Right ventricle myocardium superior (tissue), 1 donor: ENCODE results near the gene SYNGR1. TPM values are rescaled to one million over a fixed set of nuclear protein-coding genes. Genes with fewer than 3 reads are reported as not detected.

ENCODE experiments used
- ATAC-seq: fragments of 200-7000 bp; cut with Tn5 transposase; one replicate; pipeline ENCODE4 v1.9.1; 2020; ENCODE audit warnings: mild to moderate bottlenecking; ENCODE audit not compliant: poor library complexity
- DNase-seq: peaks from one replicate; pipeline ENCODE4 v3.0.0-alpha.2; 2020
- intact Hi-C: fragments of 100-400 bp; cut with DNase I; formaldehyde crosslinking; loops from one replicate; pipeline ENCODE4 v1.11.2; 2022
- long read RNA-seq: library from polyadenylated mRNA; unstranded; transcript quantifications from one replicate; pipeline ENCODE4 v2.0.0, GENCODE V29; 2021
- total RNA-seq: library from RNA; stranded (reverse); fragmentation: NEBNext Ultra II Directional; extraction: Animal tissue kit (Norgen Biotek cat#: 25700); gene quantifications from one replicate; pipeline ENCODE4 v1.2.1, GENCODE V29; 2021
- donor health status: DM: no; HTN: yes; CAD: no; lungs with severe emphysema.

SYNGR1 gene, protein sequence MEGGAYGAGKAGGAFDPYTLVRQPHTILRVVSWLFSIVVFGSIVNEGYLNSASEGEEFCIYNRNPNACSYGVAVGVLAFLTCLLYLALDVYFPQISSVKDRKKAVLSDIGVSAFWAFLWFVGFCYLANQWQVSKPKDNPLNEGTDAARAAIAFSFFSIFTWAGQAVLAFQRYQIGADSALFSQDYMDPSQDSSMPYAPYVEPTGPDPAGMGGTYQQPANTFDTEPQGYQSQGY
- 32.2 TPM for total RNA-seq
- long read RNA-seq, full-length matches to known transcripts: 77 of 109 reads
- long read RNA-seq, partial matches to known transcripts: 6 of 109 reads
- long read RNA-seq, other reads (novel, unspliced or antisense): 26 of 109 reads

DNA sequence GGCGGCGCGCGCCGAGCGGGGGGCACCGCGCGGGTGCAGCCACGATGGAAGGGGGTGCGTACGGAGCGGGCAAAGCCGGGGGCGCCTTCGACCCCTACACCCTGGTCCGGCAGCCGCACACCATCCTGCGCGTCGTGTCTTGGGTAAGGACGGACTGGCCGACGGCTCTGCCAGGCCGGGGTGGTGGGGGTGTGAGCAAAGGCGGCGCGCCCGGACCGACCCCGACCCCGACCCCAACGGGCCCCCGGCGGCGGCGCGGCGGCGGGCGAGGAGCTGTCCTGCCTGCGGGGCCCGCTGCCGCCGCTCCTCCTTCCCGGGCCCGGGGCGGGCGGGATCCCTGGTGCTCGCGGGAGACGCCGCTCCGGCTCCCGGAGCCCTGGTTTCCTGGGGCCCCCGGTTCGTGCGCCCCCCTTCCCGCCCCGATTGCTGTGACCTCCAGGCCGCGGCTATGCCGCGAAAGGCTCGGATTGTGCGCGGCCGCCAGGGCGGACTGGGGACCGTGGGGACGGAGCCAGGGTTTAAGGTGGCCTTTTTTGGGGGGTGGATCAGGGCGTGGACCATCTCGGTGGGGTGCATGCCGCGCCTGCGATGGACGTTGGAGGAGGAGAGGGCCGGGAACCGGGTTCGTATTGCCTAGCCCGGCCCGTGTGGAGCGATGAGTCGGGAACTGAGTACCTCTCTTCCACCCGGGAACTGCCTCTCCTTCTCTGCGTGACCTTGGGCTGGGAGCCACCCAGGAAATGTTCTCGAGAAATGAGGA lies at the start of gene SYNGR1:
Gene SYNGR1, plus strand, starts transcription at position 25 of the 760 bp plus-strand sequence. Its CDS starts 20 bp downstream, at position 45.
- no peak for DNase-seq
- ATAC-seq: peak; percentile 51
- intact Hi-C loops: loop anchor here (10.0 kb wide), 1 partner anchor 175 kb away; the partner anchor contains the start of gene ATF4

DNA sequence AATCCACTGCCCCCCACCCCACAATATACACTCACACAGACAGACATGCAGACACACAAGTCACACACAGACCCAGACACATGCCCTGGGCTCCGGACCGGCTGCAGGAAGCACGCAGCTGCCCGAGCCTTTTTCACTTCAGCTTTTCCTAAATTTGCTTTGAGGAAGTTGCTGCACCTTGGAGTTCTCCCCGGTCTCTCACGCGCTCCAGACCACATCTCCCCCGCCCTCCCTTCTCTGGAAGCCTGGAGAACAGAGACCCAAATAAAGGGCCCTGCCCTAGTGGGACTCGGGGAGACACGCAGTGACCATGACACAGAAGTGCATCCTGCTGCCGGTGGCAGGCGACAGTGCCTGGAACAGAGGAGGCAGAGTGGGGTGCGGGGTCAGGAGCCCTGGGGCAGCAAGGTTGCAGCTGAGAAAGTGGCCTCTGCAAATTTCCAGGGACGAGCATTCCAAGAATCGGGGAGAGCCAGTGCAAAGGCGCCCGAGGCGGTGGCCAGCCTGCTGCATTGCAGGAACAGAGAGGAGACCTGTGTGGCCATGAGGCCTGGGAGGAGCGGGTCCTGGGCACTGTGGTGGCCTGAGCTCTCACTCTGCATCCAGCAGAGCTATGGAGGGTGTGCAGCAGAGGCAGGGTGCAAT lies 49.5 kb upstream of the SYNGR1 start:
- ATAC-seq (peak; percentile 62), DNase-seq (peak; percentile 66)
- intact Hi-C loops: loop anchor here (5.0 kb wide), 1 partner anchor 68 kb away; no protein-coding TSS in a partner anchor

DNA sequence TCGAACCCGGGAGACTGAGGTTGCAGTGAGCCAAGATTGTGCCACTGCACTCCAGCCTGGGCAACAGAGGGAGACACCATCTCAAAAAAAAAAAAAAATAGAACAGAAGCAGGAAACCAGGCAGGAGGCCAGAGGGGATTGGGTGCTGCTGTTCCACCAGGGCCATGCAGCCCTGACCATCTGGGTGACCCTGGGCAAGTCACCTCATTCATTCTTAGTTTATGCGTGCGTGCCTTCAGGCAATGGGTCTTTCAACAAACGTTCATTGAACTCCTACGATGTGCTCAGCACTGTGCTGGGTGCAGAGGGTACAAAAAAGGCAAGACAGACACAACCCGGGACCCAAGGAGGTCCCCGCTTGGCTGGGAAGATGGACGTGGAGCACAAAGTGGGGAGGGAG lies 48.7 kb upstream of the SYNGR1 start:
- ATAC-seq (no peak), DNase-seq (no peak)
- intact Hi-C loops: loop anchor here (5.0 kb wide), 1 partner anchor 69 kb away; no protein-coding TSS in a partner anchor

DNA sequence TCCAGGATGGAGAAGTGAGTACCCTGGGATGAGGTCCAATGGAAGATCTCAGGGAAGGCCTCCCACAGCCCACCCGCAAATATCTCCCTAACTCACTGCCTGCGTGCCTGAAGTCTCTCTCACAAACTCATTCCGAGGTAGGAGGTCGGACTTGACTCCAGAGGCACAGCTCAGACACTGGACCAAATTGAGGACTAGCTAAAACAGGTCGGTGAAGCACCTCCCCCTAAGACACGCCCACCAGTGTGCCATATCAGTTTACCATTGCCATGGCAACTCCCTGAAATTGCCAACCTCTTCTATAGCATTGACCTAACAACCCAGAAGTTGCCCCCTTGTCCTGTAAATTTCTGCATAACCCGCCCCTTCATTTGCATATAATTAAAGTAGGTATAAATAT lies 47.9 kb upstream of the SYNGR1 start:
- no peak for ATAC-seq
- intact Hi-C loops: loop anchor here (5.0 kb wide), 1 partner anchor 70 kb away; no protein-coding TSS in a partner anchor

DNA sequence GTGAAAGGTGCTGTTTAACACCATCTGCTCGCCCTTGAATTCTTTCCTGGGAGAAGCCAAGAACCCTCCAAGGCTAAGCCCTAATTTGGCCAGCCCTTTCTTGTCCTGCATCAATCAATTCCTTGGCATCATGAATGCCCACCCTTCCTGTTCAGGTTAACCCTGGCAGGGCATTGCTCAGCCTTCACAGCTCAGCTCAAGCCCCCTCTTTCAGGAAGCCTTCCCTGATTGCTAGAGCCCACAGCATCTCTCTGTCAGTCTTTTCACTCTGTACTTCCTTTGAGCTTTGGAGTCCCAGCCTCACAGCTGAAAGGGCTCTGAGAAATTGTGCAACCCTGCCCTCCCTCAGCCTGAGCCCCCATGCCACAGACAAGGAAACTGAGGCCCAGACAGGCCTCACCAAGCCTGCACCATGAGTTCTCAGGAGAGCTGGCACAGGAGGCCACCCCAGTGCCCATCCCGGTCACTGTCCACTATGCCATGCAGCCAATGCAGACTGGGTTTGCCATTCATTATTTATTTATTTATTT lies 47.3 kb upstream of the SYNGR1 start:
- DNase-seq (no peak), ATAC-seq (no peak)
- intact Hi-C loops: loop anchor here (5.0 kb wide), 1 partner anchor 70 kb away; no protein-coding TSS in a partner anchor

More for the DNA sequence above, 47.9 kb upstream of the SYNGR1 start:
- DNase-seq: no peak

DNA sequence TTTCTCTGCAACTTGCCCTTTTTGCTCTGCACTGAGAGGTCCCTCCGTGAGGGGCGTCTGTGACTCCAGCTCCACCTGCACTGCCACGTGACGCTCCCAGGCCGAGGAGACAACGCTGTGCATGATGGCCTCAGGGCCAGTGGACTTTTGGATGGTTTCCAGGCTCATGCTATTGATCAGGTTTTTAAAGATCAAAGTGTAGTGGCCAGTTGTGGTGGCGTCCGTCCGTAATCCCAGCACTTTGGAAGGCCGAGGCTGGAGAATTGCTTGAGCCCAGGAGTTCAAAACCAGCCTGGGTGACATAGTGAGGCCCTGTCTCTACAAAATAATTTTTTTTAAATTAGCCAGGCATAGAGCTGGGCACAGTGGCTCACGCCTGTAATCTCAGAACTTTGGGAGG lies 46.4 kb upstream of the SYNGR1 start:
- DNase-seq: no peak
- no peak for ATAC-seq
- intact Hi-C loops: loop anchor here (5.0 kb wide), 1 partner anchor 71 kb away; no protein-coding TSS in a partner anchor

DNA sequence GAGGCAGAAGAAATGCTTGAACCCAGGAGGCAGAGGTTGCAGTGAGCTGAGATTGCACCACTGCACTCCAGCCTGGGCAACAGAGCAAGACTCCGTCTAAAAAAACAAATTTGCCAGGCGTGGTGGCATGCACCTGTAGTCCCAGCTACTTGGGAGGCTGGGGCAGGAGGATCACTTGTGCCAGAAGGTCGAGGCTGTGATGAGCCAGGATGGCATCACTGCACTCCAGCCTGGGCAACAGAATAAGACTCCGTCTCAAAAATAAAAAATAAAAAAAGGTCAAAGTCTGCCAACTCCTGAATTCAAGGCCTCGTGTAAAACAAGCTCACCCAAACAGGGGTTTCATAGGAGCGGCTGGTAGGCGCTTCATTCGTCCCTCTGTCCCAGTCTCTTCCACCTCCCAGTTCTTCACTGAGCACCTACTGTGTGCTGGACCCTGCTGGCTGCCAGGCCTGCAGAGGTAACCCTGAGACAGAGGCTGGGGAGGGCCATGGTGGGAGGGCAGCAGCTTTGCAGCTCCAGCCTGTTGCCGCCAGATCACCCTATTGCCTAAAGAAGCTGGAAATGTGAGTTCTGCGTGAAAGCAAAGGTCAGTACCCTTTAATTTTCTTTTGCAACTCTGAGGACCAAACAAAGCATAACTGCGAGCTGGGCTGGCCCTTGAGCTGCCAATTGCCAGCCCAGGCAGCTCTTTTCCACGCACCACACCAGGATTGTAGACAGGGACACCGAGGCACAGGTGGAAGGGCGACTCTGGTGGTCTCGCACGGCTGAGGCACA lies 45.7 kb upstream of the SYNGR1 start:
- no peak for ATAC-seq
- no peak for DNase-seq
- intact Hi-C loops: loop anchor here (5.0 kb wide), 1 partner anchor 72 kb away; no protein-coding TSS in a partner anchor

DNA sequence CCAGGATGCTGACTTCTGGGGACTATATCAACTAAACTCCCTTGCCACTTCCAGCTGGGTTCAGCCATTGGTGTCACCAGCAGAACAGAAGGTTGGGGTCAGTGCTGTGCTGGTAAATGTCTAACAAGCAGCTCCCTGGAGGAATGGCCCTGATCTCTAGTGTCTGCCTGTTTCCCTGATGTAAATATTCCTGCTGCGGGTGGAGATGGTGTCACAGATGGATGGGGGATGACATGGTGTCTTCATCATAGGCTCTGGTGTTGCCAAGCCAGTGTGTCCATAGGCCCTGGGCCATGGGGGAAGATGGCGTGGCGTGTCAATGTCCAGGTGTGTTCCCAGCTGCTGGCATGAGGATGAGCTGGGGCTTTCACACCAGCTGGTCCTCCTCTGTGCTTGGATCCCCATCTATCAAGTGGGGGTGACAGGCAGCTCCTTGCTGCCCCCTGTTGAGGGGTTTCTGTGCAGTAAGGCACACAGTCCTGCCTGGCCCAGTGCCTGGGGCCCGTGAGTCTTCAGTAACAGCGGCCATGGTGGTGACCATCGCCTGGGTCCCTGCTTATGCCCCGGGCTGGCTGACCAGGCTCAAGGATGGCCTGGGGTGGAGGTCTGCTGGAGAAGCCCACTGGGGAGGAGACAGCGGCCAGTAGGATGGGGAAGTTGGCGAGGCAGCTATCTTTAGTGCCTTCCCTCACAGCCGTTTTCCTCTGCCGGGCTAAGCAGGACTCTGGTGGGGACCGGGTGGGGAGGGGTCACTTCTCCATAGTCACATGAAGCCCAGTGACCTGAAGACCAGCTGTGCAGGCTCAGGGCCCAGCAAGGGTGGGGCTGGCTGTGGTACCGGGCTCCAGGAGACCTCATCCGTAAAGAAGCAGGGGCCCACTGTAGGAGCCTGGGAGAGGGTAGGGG lies 43.1 kb upstream of the SYNGR1 start:
- ATAC-seq (peak; percentile 16), DNase-seq (peak; percentile 73)
- intact Hi-C loops: no loop called here

DNA sequence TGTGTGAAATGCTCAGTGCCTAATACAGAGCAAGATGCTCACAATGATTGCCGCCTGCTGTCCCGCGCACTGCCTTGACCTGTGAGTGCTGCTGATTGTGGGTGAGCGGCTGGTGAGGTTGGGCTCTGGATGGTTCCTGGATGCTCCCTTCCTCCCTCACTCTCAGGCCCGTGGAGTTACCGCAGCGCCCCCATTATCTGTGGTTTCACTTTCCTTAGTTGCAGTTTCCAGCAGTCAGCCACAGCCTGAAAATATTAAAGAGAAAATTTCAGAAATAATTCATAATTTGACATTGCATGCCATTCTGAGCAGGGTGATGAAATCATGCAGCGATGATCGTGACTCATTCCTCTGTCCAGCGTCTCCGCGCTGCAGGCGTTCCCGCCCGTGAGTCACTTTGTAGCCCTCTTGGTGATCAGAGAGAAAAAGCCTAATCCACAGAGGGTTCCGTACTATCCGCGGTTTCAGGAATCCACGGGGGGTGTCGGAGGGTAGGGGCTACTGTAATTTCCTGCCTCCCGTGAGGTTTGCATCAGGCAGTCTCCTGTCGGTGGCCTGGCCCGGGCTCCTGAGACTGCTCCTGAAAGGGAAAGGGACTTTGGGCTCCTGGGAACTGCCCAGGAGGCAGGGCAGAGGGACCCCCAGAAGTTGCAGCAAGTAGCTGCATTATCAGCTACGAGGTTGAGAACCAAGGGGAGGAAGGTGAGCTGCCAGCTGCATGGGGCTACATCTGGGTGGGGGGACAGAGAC lies 41.0 kb upstream of the SYNGR1 start:
- peak; percentile 34 for ATAC-seq
- DNase-seq: peak; percentile 76
- intact Hi-C loops: no loop called here

DNA sequence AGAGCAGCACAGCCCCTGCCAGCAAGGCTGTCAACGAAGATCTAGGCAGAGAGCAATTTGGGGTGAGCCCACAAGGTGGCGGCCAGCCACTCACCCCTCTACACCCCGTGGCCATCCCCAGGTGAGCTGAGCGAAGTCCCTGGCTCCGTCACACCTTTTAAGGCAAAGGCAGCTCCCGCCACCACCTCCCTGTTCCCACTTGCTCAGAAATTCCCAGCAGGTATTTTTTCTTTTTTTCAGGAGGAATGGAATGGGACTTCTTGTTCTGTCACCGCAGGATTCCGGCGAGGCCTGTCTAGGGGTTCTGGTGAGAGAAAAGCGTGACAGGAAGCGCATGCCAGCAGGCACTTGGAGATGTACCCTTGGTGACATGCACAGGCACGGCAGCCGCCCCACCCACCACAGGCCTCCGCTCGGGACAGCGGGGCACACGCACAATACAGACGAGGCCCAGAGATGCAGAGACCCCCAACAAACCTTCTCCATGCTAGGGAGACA lies 40.4 kb upstream of the SYNGR1 start:
- intact Hi-C loops: no loop called here
- no peak for DNase-seq
- no peak for ATAC-seq

DNA sequence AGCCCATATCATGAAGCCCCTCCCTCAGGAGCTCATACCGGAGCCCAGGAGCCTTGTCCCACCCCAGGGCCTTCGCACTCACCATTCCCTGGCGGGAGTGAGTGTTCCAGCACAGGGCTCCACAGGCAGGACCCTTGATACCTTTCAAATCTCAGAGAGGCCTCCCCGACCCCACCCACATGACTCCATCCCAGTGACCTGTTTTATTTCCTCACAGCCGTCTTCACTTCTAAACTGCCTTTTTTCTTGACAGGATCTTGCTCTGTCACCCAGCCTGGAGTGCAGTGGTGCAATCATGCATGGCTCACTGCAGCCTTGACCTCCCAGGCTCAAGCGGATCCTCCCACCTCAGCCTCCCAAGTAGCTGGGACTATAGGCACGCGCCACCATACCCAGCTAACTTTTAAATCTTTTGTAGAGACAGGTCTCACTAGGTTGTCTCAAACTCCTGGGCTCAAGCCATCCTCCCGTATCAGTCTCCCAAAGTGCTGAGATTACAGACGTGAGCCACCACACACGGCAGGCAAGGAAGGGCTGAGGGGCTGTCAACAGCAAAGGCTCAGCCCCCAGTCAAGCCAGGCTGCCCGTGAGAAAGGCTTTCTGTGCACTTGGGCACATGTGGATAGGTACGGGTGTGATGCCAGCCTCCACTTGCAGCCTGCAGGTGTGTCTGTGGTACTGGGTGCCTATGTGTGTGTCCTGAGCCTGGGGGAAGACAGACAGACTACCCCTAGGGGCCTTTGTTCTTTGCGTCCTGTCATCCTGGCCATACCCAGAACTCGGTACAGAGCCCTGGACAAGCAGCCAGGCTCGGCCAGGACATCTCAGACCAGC lies 39.7 kb upstream of the SYNGR1 start:
- DNase-seq (no peak), ATAC-seq (no peak)
- intact Hi-C loops: loop anchor here (5.0 kb wide), 1 partner anchor 73 kb away; no protein-coding TSS in a partner anchor

DNA sequence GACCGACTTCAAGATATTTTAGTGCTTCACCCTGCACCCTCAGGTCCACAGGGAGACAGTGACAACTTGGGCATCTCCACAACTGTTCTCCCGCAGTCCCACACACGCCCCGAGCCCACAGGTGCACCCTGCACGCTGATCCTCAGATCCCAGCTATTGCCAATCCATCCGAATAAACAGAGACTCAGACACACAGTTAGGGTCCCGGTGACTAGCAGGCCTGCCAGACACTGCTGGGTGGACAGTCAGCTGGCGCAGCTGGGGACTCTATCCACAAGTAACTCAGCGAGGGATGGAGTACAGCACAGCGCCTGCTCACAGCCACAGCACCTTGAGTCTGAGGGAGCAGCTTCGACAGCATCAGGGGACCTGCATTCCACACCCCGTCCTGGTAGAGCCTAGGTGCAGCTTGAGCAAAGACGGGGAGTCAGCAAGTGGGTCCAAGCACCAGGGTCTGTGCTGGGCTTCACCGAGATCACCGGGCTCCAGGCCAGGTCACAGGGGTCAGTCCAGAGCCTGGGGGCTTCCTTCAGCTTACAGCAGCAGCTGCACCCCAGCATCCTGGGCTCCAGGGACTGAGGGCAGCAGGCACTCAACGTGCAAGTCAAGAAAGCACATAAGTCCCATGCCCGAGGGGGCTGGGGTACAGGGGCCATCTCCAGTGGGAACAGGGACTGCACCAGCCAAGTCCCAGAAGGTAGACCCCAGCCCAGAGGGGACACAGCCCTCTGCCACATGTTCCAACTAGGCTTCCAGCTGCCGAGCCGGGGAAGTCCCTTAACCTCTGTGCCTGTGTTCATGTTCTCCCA lies 38.0 kb upstream of the SYNGR1 start:
- ATAC-seq: no peak
- intact Hi-C loops: loop anchor here (2.0 to 5.0 kb wide), 2 partner anchors 74 to 141 kb away; no protein-coding TSS in a partner anchor
- DNase-seq: no peak

DNA sequence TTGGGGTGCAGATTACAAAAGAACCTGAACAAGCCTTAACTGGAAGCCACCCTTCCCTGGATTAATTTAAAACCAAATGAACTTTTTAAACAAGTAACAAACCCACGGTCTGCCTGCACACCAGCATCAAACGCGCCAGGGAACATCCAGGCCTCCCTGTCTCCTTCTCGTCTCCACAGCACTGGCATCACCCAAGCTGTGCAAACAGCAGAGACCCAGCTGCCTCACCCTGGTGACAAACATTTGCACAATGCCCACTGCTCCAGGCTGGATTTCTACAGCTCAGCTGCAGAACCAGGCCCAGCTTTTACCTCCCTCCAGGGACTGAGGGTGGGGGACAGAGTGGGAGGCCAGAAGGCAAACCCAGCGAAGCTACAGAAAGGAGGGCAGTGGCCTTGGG lies 37.4 kb upstream of the SYNGR1 start:
- ATAC-seq: no peak
- no peak for DNase-seq
- intact Hi-C loops: loop anchor here (2.0 to 5.0 kb wide), 2 partner anchors 75 to 142 kb away; no protein-coding TSS in a partner anchor

DNA sequence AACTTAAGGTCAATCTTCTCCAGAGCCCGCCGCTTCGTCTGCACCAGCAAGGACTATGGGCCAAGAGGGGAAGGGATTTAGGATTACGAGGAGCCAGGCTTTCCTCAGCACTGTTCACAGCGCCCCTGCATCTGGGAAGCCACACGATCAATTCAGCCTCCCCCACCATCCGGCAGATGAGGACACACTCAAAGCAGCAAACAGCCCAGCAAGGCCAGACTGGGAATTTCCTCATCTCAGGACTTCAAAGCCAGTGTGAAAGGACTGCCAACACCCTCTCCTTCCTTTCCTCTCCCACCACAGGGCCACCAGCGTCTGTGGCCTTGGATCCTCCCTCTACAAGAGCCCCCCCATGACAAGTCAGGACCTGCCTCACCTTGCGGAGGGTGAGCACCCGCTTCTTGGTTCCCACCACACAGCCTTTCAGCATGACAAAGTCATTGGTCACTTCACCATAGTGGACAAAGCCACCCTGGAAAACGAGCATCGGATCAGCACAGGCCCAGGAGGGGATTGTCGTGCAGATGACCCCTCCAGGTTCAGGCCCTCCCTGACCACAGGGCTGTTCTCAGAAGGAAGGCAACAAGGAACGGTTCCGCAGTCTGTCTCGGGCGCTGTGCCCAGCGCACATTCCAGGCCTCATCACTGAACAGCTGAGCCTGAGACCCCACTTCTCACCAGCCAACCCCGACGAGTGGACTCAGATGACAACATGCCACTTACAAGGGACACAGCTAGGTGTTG lies 36.4 kb upstream of the SYNGR1 start:
- intact Hi-C loops: loop anchor here (2.0 to 5.0 kb wide), 2 partner anchors 76 to 143 kb away; no protein-coding TSS in a partner anchor
- no peak for DNase-seq
- no peak for ATAC-seq
